Measurements from ENCODE around the gene TBC1D2.

The TBC1D2 gene

GRCh38 chr9:98159301-98159700 lies 96.1 kb downstream of the TBC1D2 start:
- H3K9ac ChIP-seq (ENCODE audit: low read length) = no peak overlapping the region
- no peak for DNase-seq (ENCODE audit: low read depth)
- no peak overlapping the region for H3K4me3 ChIP-seq (ENCODE audit: low read length)
- H3K36me3 ChIP-seq (ENCODE audit: control insufficient read depth, insufficient read depth, low read length, severe bottlenecking) = no peaks in the 10 kb centered on the region
- no peaks in the 10 kb centered on the region for H3K9me3 ChIP-seq (ENCODE audit: control insufficient read depth, low read length)
- H3K4me1 ChIP-seq (ENCODE audit: control insufficient read depth, insufficient read depth, low read length) = no peaks in the 10 kb centered on the region
- H3K27me3 ChIP-seq (replicated peaks; ENCODE audit: control insufficient read depth, insufficient read depth, low read length) = peaks cover 13% of the 10 kb centered on the region

DNA sequence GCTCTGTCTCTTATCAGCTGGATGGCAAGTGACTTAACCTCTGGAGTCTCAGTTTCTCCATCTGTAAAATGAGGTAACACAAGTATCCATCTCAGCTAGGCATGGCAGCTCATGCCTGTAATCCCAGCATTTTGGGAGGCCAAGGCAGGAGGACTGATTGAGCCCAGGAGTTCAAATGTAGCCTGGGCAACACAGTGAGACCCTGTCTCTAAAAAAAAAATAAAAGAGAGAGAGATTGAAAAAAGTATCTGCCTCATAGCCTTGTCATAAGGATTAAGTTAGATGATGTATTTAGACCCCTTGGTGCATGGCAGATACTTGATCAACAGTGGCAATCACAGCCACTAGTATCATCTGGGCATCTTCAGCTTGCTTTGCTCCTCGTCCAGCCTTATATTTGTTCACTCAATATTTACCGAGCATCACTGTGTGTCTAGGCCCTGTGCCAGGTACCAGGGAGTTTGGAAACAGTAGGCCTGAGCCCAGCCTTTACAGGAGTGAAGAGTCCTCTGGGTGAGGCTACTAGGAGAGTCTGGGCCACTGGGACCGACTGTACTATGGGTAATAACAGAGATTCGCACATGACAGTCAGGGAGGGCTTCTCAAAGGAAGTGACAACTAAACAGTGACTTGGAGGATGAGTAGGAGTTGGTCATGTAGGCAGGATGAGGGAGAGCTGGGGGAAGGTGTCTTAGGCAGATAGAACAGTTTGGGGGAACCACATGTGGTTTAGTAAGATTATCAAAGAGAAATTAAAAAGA lies 97.2 kb downstream of the TBC1D2 start:
- DNase-seq (ENCODE audit: low read depth) = no peak
- no peak overlapping the region for H3K9ac ChIP-seq (ENCODE audit: low read length)

DNA sequence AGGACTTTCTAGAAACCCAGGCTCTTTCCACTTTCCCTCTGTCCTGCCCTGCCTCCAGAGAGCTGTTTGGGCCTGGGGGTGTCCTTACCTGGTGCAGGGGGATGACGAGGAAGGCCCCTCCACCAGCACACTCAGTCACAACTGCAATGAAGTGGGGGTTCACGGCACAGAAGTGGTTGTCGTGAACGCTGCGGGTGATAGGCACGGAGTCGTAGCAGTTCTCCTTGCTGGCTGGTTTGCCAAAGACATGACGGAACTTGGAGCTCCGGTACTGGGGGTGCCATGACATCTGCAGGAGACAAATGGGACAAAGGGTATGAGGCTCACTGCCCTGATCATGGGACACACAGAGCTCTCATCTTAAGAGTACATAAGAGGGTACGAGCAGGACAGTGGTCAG lies 98.1 kb downstream of the TBC1D2 start:
- H3K27me3 ChIP-seq (replicated peaks; ENCODE audit: control insufficient read depth, insufficient read depth, low read length) = peaks cover 8% of the 10 kb centered on the region
- H3K4me3 ChIP-seq (ENCODE audit: low read length) = no peak overlapping the region
- no peaks in the 10 kb centered on the region for H3K4me1 ChIP-seq (ENCODE audit: control insufficient read depth, insufficient read depth, low read length)
- H3K9ac ChIP-seq (ENCODE audit: low read length) = no peak overlapping the region
- no peaks in the 10 kb centered on the region for H3K9me3 ChIP-seq (ENCODE audit: control insufficient read depth, low read length)
- H3K36me3 ChIP-seq (ENCODE audit: control insufficient read depth, insufficient read depth, low read length, severe bottlenecking) = no peaks in the 10 kb centered on the region
- no peak for DNase-seq (ENCODE audit: low read depth)

More for the DNA sequence above, 97.2 kb downstream of the TBC1D2 start:
- no peaks in the 10 kb centered on the region for H3K36me3 ChIP-seq (ENCODE audit: control insufficient read depth, insufficient read depth, low read length, severe bottlenecking)
- H3K27me3 ChIP-seq (replicated peaks; ENCODE audit: control insufficient read depth, insufficient read depth, low read length) = peaks cover 13% of the 10 kb centered on the region
- H3K9me3 ChIP-seq (ENCODE audit: control insufficient read depth, low read length) = no peaks in the 10 kb centered on the region
- no peak overlapping the region for H3K4me3 ChIP-seq (ENCODE audit: low read length)
- no peaks in the 10 kb centered on the region for H3K4me1 ChIP-seq (ENCODE audit: control insufficient read depth, insufficient read depth, low read length)

DNA sequence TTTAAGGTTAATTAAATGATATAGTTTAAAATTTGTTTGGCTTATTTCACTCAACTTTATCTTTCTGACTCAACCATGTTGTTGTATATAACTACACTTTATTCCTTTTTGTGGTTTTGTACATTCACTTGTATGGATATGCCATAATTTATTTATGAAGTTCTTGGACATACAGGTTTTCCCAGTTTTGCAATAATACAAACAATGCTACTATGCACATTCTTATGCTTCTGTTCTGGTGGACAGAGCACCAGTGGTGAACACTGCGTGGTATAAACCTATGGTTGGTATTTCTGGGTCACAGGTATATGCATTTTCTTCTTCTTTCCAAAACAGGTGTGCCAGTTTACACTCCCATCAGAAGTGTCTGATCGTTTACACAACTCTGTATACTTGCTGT lies 100.8 kb downstream of the TBC1D2 start:
- Histone ChIP-seq H3K4me3 (ENCODE audit: low read length) (no peak overlapping the region), H3K4me1 (ENCODE audit: control insufficient read depth, insufficient read depth, low read length) (no peaks in the 10 kb centered on the region), H3K9me3 (ENCODE audit: control insufficient read depth, low read length) (no peaks in the 10 kb centered on the region), H3K9ac (ENCODE audit: low read length) (no peak overlapping the region), H3K27me3 (replicated peaks; ENCODE audit: control insufficient read depth, insufficient read depth, low read length) (no peaks in the 10 kb centered on the region), H3K36me3 (ENCODE audit: control insufficient read depth, insufficient read depth, low read length, severe bottlenecking) (no peaks in the 10 kb centered on the region)
- no peak for DNase-seq (ENCODE audit: low read depth)

GRCh38 chr9:98152526-98152925 lies 102.9 kb downstream of the TBC1D2 start:
- Histone ChIP-seq H3K9me3 (ENCODE audit: control insufficient read depth, low read length) (no peaks in the 10 kb centered on the region), H3K9ac (ENCODE audit: low read length) (no peak overlapping the region), H3K4me1 (ENCODE audit: control insufficient read depth, insufficient read depth, low read length) (no peaks in the 10 kb centered on the region), H3K4me3 (ENCODE audit: low read length) (no peak overlapping the region), H3K36me3 (ENCODE audit: control insufficient read depth, insufficient read depth, low read length, severe bottlenecking) (no peaks in the 10 kb centered on the region), H3K27me3 (replicated peaks; ENCODE audit: control insufficient read depth, insufficient read depth, low read length) (peaks cover 2% of the 10 kb centered on the region)
- no peak for DNase-seq (ENCODE audit: low read depth)

DNA sequence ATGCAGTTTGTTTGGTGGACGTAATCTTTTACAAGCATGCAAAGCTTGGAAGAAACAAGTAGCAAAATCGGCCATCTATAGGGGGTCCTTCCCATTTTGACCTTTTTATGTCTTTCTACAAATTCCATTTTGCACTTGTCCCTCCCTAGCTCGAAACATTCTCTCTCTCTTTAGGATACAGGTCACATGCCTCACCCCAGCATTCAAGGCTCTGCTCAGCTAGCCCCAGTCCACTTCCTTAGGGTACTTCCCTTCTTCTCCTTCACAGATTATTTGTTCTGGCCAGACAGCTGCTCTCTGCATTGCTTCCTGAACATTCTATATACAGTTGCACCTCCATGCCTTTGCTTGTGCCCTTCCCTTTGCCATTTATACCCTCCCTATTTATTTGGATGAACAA lies 104.7 kb downstream of the TBC1D2 start:
- no peaks in the 10 kb centered on the region for H3K36me3 ChIP-seq (ENCODE audit: control insufficient read depth, insufficient read depth, low read length, severe bottlenecking)
- DNase-seq (ENCODE audit: low read depth) = no peak

DNA sequence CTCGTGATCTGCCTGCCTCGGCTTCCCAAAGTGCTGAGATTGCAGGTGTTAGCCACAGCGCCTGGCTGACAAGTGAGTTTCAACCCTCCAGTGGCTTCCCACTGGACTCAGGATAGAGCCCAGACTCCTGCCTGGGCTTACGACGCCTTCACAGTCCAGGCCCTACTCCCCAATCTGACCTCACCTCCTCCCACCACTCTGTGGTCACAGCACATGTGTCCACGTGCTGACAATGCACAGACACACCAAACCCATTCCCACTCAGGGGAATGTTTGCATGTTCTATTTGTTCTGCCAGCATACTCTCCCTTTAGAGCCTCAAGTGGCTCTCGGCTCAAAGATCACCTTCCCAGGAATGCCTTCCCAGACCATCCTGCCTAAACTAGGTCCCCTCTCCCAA lies 105.3 kb downstream of the TBC1D2 start:
- Histone ChIP-seq H3K9ac (ENCODE audit: low read length) (no peak overlapping the region), H3K4me1 (ENCODE audit: control insufficient read depth, insufficient read depth, low read length) (peaks cover 13% of the 10 kb centered on the region), H3K27me3 (replicated peaks; ENCODE audit: control insufficient read depth, insufficient read depth, low read length) (peaks cover 4% of the 10 kb centered on the region), H3K36me3 (ENCODE audit: control insufficient read depth, insufficient read depth, low read length, severe bottlenecking) (no peaks in the 10 kb centered on the region), H3K9me3 (ENCODE audit: control insufficient read depth, low read length) (no peaks in the 10 kb centered on the region), H3K4me3 (ENCODE audit: low read length) (no peak overlapping the region)
- no peak for DNase-seq (ENCODE audit: low read depth)

More for the DNA sequence above, 104.7 kb downstream of the TBC1D2 start:
- no peaks in the 10 kb centered on the region for H3K9me3 ChIP-seq (ENCODE audit: control insufficient read depth, low read length)
- H3K9ac ChIP-seq (ENCODE audit: low read length) = no peak overlapping the region
- no peak overlapping the region for H3K4me3 ChIP-seq (ENCODE audit: low read length)
- H3K4me1 ChIP-seq (ENCODE audit: control insufficient read depth, insufficient read depth, low read length) = peaks cover 9% of the 10 kb centered on the region
- H3K27me3 ChIP-seq (replicated peaks; ENCODE audit: control insufficient read depth, insufficient read depth, low read length) = peaks cover 2% of the 10 kb centered on the region

DNA sequence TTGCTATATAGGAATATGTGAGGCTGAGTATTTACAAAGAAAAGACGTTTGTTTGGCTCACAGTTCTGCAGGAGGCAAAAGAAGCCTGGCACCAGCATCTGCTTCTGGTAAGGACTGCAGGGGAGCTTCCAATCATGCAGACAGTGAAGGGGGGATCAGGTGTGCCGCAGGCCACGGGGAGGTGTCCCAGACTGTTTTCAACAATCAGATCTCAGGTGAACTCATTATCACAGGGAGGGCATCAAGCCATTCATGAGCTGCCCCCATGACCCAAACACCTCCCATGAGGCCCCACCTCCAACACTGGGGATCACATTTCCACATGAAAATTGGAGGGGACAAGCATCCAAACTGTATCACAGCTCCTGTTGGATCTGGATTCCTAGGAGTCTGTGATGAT lies 106.0 kb downstream of the TBC1D2 start:
- peaks cover 13% of the 10 kb centered on the region for H3K4me1 ChIP-seq (ENCODE audit: control insufficient read depth, insufficient read depth, low read length)
- H3K9me3 ChIP-seq (ENCODE audit: control insufficient read depth, low read length) = no peaks in the 10 kb centered on the region
- DNase-seq (ENCODE audit: low read depth) = no peak
- H3K4me3 ChIP-seq (ENCODE audit: low read length) = no peak overlapping the region
- H3K36me3 ChIP-seq (ENCODE audit: control insufficient read depth, insufficient read depth, low read length, severe bottlenecking) = no peaks in the 10 kb centered on the region
- H3K9ac ChIP-seq (ENCODE audit: low read length) = no peak overlapping the region
- peaks cover 5% of the 10 kb centered on the region for H3K27me3 ChIP-seq (replicated peaks; ENCODE audit: control insufficient read depth, insufficient read depth, low read length)
